Right lobe of liver (tissue), 4 donors: ENCODE measurements around the gene PCCA.

Experiments
- POLR2A ChIP-seq: fragments of 450-650 bp; IDR thresholded peaks from one replicate; pipeline ENCODE4 v1.6.1; 2017; ENCODE audit warnings: antibody characterized with exemption, mild to moderate bottlenecking
- TF ChIP-seq, protein P1 (sequence below), 4 donors: fragments of 200-600 bp in 3 of 4; fragments of 450-650 bp in 1 of 4; IDR thresholded peaks; one replicate each; pipeline versions ENCODE4 v1.5.1 to v1.8.0; 2016 to 2022; ENCODE audit warnings: antibody characterized with exemption in 4 of 4, mild to moderate bottlenecking in 2 of 4
- donor health status: DM: no; HTN: no; CAD: no.
- donor health status: DM: no; HTN: no; CAD: no.
- donor health status: DM: no; HTN: yes; CAD: no.

DNA sequence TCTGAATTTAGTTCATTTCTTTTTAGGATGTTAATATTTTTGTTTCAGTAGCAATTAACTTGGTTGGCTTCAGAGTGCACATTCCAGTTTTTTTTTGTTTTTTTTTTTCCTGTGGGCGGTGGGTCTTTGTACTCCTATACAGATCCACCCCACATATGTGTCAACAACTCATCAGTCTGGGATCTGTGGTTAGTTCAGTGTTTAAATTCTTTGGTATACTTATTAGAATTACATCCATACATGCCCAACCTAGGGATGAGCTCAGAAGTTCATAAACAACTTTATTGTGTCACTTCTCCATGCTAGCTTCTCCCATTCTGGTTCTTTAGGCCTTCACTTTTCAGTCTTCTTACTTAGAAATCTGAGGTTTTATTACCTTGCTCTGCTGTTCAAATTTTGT, 50.9 kb downstream of the PCCA start:
- TF ChIP-seq, protein P1, sequence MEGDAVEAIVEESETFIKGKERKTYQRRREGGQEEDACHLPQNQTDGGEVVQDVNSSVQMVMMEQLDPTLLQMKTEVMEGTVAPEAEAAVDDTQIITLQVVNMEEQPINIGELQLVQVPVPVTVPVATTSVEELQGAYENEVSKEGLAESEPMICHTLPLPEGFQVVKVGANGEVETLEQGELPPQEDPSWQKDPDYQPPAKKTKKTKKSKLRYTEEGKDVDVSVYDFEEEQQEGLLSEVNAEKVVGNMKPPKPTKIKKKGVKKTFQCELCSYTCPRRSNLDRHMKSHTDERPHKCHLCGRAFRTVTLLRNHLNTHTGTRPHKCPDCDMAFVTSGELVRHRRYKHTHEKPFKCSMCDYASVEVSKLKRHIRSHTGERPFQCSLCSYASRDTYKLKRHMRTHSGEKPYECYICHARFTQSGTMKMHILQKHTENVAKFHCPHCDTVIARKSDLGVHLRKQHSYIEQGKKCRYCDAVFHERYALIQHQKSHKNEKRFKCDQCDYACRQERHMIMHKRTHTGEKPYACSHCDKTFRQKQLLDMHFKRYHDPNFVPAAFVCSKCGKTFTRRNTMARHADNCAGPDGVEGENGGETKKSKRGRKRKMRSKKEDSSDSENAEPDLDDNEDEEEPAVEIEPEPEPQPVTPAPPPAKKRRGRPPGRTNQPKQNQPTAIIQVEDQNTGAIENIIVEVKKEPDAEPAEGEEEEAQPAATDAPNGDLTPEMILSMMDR (IDR thresholded peaks at IDR 0.05), result no peak
- TF ChIP-seq POLR2A, result no peak
